Measurements from ENCODE around the gene VPS26A. TPM values are rescaled to one million over a fixed set of nuclear protein-coding genes. Genes with fewer than 3 reads are reported as not detected.
A peak's percentile ranks its signal among the peaks of the same experiment; 100 is the strongest.

The VPS26A gene
- 19.0 and 22.3 TPM in 2 replicates for total RNA-seq (2014; rRNA removed; shearing (Covaris generic); ENCODE audit: low replicate concordance)

DNA sequence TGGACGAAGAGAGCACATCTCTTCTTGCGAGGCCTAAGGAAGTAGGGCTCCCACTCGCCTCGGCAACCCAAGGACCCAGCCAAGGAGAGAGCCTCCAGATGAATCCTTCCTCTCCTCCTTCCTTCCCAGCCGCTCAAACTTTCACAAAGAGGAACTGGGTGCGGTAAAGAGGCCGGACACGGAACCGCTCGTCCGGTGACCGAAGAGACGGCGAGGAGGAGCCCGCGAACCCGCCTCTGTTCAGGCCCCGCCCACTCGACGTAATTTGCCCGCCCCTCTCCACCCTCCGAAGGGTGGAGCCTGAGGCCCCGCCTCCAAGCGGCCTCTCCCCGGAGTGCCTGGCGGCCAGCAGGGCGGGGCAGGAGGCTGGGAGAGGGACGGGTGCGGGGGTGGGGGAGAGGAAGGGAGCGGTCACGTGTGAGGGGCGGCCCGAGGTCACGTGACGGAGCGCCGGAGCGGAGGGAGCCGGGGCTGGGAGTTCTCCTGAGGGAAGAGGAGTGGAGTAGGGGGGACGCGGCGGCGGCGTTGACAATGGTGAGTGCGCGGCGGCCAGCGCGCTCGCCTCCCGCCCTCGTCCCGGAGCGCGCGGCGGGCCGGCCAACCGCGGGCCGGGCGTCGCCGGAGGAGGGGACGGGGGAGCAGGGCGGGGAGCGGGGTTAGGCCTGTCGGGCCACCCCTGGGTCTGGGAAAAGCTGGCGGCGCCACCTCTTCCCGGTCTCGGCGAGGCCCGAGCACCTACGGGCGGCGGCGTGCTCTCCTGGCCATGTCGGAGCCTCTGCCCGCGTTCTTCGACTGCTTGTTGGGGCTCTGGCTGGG is at the start of gene VPS26A:
Gene VPS26A (plus strand): TSS at position 432 of the 816 bp plus-strand sequence. CDS start 100 bp downstream, at position 532.
- Histone ChIP-seq H3K4me3 (peak within 1 kb of the TSS; percentile 89), H3K9me3 (no peaks in the 10 kb centered on the region), H3K27me3 (no peaks in the 10 kb centered on the region), H3K36me3 (no peaks in the 10 kb centered on the region)
- peak; percentile 98 for DNase-seq

DNA sequence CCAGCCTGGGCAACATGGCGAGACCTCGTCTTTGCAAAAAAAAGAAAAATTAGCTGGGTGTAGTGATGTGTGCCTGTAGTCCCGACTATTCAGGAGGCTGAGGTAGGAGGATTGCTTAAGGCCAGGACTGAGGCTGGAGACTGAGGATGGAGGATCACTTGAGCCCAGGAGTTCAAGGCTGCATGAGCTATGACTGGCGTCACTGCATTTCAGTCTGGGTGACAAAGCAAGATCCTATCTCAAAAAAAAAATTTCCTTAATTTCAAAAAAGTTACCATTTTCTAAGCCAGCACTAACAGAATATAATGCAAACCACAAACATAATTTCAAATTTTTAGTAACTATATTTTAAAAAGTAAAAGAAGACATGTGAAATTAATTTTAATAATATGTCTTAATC is 49.4 kb upstream of the VPS26A start:
- no peak for DNase-seq
- Histone ChIP-seq H3K4me3 (no peak overlapping the region), H3K27me3 (no peaks in the 10 kb centered on the region), H3K9me3 (no peaks in the 10 kb centered on the region), H3K36me3 (no peaks in the 10 kb centered on the region)

DNA sequence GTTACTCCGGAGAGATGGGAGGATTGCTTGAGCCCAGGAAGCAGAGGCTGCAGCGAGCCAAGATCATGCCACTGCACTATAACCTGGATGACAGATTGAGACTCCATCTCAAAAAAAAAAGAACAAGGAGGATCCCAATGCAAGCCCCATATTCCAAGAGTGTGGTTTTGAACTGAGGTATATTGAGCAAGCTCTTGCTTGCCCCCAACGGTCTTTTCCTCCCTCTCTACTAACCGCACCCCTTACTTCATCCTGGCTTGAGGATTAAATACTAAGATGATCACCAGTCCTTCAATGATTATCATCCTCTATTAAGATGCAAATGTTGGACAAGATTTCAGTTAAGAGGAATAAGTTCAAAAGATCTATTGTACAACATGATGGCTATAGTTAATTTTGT is 48.5 kb upstream of the VPS26A start:
- Histone ChIP-seq H3K9me3 (no peaks in the 10 kb centered on the region), H3K27me3 (no peaks in the 10 kb centered on the region), H3K4me3 (no peak overlapping the region), H3K36me3 (no peaks in the 10 kb centered on the region)
- DNase-seq: no peak

DNA sequence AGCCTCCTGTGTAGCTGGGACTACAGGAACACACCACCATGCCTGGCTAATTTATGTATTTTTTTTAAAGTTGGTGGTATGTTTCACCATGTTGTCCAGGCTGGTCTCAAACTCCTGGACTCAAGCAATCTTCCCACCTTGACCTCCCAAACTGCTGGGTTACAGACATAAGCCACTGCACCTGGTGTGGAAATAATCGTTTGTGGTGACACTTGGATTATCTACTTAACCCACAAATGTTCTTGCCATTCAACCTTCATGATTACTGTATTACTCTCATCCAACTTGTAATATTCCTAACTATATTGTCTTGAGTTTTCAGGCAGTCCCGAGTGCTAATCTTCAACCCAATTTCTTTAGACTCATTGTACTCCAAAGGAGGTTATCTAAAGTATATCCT is 45.7 kb upstream of the VPS26A start:
- H3K36me3 ChIP-seq: no peaks in the 10 kb centered on the region
- no peaks in the 10 kb centered on the region for H3K9me3 ChIP-seq
- no peaks in the 10 kb centered on the region for H3K27me3 ChIP-seq
- H3K4me3 ChIP-seq: no peak overlapping the region
- DNase-seq: no peak

DNA sequence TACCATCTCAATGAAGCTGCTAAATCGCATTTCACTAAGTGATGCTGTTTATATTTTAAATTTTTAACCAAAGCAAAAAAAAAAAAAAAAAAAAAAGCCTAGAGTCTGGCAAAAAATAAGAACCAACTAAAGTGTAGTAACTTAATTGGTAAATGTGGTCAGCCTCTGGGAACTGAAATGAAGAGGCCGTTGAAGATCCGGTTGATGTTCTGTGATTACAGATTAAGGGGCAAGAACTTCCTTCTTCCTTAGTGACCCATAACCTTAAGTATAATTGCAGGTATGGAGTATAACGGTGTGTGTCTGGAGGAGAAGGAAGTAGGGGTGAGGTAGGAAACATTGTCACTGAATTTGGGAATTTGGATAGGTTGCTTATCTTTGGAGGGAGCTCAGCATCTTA is 43.8 kb upstream of the VPS26A start:
- H3K9me3 ChIP-seq: no peaks in the 10 kb centered on the region
- H3K27me3 ChIP-seq: no peaks in the 10 kb centered on the region
- no peak overlapping the region for H3K4me3 ChIP-seq
- no peaks in the 10 kb centered on the region for H3K36me3 ChIP-seq
- no peak for DNase-seq

DNA sequence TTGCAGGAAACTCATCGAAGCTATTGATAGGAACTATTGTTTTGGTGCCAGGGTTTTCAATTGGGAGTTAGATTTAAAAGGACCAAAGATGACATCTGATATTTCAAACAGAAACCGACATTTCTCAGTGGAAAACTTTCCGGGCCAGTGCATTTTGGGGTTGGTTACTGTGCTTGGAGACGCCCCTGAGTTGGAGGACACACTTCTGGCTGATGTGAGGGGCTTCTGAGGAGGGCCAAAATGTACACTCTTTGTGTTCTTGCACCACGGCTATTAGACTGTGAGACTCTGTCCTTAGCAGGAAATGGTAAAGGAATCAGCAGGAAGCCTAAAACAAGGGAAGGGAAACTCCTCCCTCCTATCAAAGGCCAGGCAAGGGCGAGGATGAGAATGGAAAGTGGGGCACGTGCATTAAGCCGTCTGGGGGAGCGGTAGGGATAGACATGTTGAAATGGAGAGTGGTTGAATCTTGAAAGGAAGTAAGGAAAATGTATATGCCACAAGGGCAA is 37.9 kb upstream of the VPS26A start:
- Histone ChIP-seq H3K36me3 (no peaks in the 10 kb centered on the region), H3K27me3 (no peaks in the 10 kb centered on the region), H3K9me3 (no peaks in the 10 kb centered on the region), H3K4me3 (peak overlapping the region; percentile 37)
- peak; percentile 31 for DNase-seq

DNA sequence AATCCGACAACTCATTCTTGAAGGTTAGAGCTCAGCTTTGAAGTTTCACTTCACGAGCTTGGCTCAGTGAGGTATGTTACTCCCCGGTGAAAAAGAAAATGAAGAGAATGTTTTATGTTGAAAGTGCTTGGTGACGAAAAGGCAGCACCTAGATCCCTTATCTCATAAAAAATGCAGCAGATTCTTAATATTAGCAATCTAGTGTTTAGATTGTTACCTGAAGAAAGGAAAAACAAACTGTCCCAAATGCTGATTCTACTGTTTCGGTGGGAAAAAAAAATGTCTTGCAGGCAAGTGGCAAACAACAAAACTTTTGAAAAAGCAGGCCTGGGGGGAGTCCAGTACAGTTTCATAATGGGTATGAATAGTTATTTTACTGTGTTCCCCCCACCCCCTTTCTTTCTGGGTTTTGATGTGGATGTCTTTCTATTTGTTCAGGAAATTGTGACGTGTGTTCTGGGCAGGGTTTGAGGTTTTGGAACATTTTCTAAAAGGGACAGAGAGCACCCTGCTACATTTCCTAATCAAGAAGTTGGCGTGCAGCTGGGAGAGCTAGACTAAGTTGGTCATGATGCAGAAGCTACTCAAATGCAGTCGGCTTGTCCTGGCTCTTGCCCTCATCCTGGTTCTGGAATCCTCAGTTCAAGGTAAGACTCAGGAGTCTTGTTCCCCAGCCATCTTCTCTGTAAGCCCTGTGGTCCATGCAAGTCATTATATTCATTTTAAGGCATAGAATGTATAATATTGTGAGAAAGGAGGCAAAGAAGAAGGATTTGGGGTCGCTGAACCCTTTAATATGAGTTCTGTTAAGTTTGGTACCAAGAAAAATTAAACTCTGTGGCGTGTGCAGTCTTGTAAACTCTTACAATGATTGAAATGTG is 36.1 kb upstream of the VPS26A start, which contains the start of gene SRGN:
Gene SRGN (plus strand): TSS at position 514 of the 881 bp plus-strand sequence. CDS start 55 bp downstream, at position 569.
- Histone ChIP-seq H3K27me3 (no peaks in the 10 kb centered on the region), H3K9me3 (no peaks in the 10 kb centered on the region), H3K36me3 (no peaks in the 10 kb centered on the region), H3K4me3 (peak within 1 kb of the TSS; percentile 32)
- DNase-seq: peak; percentile 51

DNA sequence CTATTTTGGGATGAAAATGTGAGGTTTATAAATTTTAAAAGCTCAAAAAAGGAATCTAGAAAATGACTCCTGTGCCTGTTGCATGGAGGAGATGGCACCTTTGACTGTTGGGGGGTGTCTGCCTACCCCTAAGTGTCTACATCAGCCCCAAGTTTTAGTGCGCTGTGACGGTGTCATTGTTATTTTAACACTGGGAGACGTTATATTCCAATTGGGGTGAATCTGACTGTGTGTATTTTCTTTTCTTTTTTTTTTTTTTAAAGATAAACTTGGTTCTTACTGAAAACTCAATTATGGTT is 35.6 kb upstream of the VPS26A start:
- no peaks in the 10 kb centered on the region for H3K27me3 ChIP-seq
- no peaks in the 10 kb centered on the region for H3K9me3 ChIP-seq
- H3K36me3 ChIP-seq: no peaks in the 10 kb centered on the region
- H3K4me3 ChIP-seq: peak overlapping the region; percentile 32; the same call in 1 of the 2 replicates
- no peak for DNase-seq

DNA sequence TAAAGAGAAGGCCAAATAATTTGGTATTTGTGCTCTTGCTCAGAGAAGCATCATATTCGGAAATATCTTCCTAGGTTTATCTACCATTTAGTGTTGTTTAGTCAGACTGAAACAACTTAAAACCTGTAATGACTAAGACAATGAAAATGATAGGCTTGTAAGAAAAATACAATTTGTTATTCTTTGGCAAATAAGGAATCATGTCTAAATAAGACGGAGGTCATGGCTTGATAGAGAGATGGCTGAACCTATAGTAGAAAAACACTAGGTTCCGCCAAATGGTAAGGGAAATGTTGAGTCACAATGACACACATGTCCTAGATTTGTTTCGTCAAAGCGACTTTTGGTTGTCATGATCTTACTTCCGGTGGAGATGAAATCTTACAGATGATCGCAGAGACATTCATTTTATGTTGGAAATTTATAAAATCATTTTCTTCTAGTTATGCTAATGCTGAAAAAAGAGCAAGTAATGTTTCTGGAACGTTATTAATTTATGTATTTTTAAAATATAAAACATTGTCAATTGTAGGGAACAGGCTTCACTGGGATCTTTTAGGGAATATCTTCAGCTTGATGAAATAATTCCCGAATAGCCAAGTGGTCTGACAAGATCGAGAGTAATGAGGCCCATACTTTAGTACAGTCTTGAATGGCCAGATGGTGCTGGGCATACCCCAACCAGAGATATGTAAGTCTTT is 35.0 kb upstream of the VPS26A start:
- no peaks in the 10 kb centered on the region for H3K9me3 ChIP-seq
- H3K4me3 ChIP-seq: no peak overlapping the region
- DNase-seq: no peak
- no peaks in the 10 kb centered on the region for H3K36me3 ChIP-seq
- no peaks in the 10 kb centered on the region for H3K27me3 ChIP-seq

DNA sequence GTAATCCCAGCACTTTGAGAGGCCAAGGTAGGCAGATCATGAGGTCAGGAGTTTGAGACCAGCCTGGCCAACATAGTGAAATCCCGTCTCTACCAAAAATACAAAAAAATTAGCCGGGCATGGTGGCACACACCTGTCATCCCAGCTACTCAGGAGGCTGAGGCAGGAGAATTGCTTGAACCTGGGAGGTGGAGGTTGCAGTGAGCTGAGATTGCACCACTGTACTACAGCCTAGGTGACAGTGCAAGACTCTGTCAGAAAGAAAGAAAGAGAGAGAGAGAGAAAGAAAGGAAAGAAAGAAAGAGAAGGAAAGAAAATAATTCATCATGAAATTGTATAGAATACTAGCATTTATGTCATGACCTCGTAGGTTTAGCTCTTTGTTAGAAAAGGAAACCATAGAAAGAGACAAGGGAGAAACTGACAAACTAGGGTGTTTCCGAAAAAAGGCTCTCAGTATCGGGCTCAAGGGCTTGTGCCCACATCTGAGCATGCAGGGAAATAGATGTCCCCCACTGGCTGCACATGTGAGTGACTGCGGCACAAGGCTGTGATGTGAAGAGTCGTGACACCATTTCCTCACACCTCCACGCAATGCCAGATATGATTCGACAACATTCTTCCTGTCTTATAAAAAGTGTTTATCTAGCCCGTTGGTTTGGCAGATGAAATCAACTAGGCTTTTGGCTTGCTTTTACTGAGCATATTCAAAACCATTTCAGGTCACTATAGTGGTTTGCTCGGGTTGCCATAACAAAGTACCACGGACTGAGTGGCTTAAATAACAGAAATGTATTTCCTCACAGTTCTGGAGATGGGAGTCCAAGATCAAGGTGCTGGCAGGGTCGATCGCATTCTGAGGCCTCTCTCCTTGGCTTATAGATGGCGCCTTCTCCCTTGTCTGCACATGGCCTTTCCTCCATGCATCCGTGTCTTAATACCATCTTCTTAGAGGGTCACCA is 34.1 kb upstream of the VPS26A start:
- H3K4me3 ChIP-seq: no peak overlapping the region
- no peaks in the 10 kb centered on the region for H3K27me3 ChIP-seq
- H3K9me3 ChIP-seq: no peaks in the 10 kb centered on the region
- DNase-seq: no peak
- no peaks in the 10 kb centered on the region for H3K36me3 ChIP-seq

DNA sequence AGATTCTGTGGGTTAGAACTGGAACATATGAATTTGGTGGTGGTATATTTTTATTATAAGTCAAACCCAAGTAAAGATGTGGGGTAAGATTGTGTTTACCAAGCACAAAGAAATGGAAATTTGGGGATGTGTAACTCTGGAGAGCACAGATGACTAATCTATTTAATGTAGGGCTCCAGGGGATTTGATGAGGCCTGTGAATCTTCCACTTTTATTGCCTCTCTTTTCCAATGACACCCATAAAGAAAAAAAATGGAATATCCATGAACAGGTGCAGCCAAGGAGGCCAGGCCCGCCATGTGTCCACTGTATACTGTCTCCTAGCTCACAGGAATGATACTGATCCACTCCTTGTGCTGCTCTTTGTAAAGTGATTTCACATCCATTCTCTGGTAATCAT is 33.3 kb upstream of the VPS26A start:
- Histone ChIP-seq H3K36me3 (no peaks in the 10 kb centered on the region), H3K27me3 (no peaks in the 10 kb centered on the region), H3K4me3 (no peak overlapping the region), H3K9me3 (no peaks in the 10 kb centered on the region)
- DNase-seq: no peak

DNA sequence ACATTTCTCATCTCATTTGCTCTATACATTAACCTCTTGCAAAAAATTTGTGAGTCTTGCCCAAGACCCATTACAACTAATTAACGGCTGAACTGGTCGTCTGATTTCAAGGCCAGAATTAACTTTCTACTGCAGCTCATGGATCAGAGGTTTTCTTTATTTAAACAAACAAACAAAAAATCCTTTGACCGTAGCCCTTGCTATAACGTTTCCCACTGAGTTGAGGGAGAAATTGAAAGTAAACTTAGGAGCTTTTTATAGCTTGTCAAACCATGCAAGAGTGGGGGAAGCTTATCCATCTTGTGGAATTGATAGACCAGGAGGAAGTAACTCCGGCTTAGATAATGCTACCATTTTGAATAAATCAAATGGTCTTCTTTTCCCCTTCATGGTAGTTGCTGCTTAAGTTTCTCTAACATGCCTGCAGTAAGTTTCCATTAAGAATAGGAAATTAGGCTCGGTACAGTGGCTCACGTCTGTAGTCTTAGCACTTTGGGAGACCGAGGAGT is 32.8 kb upstream of the VPS26A start:
- no peak for DNase-seq
- Histone ChIP-seq H3K27me3 (no peaks in the 10 kb centered on the region), H3K9me3 (no peaks in the 10 kb centered on the region), H3K4me3 (no peak overlapping the region), H3K36me3 (no peaks in the 10 kb centered on the region)

DNA sequence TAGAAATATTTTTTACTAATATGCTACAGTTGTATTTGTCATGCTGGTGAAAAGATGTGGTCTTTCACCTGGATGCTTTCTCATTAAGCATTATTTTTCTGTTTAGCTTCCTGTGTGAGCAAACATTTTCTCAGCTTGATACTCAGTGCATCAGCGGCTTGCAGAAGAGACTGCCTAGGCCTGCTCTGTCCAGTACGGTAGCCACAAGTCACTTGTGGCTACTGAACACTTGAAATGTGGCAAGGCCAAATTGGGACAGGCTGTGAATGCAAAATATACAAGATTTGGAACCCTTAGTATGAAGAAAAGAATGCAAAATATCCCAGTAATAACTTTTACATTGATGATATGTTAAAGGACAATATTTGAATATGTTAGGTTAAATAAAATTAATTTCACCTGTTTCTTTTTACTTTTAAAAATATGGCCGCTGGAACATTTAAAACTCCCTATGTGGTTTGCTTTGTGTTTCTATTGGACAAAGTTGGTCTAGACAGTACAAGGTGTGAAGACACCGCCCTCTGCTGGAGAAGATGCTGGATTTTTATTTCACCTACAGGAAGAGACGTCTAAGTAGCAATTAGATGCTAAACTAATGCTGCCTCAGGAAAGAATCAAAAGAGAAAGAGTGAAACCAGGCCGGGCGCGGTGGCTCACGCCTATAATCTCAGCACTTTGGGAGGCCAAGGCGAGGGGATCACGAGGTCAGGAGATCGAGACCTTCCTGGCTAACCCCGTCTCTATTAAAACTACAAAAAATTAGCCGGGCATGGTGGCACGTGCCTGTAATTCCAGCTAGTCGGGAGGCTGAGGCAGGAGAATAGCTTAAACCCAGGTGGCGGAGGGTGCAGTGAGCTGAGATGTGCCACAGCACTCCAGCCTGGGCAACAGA is 30.8 kb upstream of the VPS26A start:
- peak; percentile 60 for DNase-seq
- H3K4me3 ChIP-seq: no peak overlapping the region
- H3K36me3 ChIP-seq: no peaks in the 10 kb centered on the region
- H3K9me3 ChIP-seq: no peaks in the 10 kb centered on the region
- no peaks in the 10 kb centered on the region for H3K27me3 ChIP-seq

DNA sequence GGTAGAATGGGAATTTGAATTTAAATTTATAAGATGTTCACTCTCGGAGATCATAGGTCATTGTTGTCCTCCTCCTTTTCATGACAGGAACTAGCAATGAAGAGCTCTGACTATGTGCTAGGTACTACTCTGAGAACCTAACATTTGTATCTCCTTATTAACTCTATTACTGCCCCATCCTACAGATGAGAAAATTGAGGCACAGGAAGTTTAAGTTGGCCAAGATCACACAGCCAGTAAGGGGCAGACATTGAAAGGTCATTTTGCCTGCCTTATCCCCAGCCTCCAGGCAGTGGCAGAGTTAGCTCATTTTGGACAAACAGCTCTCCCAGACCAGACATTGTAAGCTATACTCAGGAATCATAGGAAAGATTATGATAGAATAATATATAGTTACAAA is 30.0 kb upstream of the VPS26A start:
- H3K36me3 ChIP-seq: no peaks in the 10 kb centered on the region
- no peaks in the 10 kb centered on the region for H3K27me3 ChIP-seq
- H3K9me3 ChIP-seq: no peaks in the 10 kb centered on the region
- no peak overlapping the region for H3K4me3 ChIP-seq
- no peak for DNase-seq

DNA sequence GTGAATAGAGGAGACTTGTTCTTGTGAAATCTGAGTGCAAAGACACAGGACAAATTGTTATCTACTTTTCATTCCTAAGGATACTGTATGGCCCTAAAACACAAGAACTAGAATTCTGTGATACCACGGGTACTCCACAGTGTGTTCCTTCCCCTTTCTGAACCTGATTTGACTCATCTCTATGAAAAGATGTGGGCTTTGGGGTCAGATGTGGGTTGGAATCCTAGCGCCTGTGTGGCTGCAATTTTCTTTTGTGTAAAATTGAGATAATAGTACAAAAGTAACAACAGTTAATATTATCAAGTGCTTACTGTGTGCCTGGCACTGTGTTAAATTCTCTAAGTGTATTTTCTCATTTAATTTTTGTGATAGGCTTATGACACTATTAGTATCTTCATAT is 27.9 kb upstream of the VPS26A start:
- no peak overlapping the region for H3K4me3 ChIP-seq

More for the DNA sequence above, 27.9 kb upstream of the VPS26A start:
- Histone ChIP-seq H3K36me3 (no peaks in the 10 kb centered on the region), H3K27me3 (no peaks in the 10 kb centered on the region), H3K9me3 (no peaks in the 10 kb centered on the region)
- DNase-seq: no peak

Measured in MG63 (cell line).